ENCODE measurements around the gene MBP. TPM values are rescaled to one million over a fixed set of nuclear protein-coding genes. Genes with fewer than 3 reads are reported as not detected.

The MBP gene
- total and polyA plus RNA-seq, 8 donors, result 6.3 to 33.5 (median 20.7) TPM

DNA sequence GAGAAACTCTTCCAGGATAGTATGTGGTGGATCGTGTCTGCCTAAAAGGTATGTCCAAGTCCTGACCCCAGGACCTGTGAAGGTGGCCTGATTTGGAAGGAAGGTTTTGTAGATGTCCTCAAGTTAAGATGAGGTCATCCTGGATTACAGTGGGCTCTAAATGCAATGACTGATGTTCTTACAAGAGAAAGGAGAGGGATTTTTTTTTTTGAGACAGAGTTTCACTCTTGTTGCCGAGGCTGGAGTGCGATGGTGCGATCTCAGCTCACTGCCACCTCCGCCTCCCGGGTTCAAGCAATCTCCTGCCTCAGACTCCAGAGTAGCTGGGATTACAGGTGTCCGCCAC lies 19.9 kb downstream of the MBP start:
- no peaks in the 10 kb centered on the region for H3K27me3 ChIP-seq
- FAIRE-seq (no peak), ATAC-seq (no peak), DNase-seq (no peak)
- H3K9me3 ChIP-seq, result no peaks in the 10 kb centered on the region
- 94 to 98% methylated on average over 7 of the region's 7 CpGs for WGBS, 2 donors
- no peaks in the 10 kb centered on the region for H3K36me3 ChIP-seq
- H3K4me3 ChIP-seq, result no peak overlapping the region
- TF ChIP-seq, protein P1, sequence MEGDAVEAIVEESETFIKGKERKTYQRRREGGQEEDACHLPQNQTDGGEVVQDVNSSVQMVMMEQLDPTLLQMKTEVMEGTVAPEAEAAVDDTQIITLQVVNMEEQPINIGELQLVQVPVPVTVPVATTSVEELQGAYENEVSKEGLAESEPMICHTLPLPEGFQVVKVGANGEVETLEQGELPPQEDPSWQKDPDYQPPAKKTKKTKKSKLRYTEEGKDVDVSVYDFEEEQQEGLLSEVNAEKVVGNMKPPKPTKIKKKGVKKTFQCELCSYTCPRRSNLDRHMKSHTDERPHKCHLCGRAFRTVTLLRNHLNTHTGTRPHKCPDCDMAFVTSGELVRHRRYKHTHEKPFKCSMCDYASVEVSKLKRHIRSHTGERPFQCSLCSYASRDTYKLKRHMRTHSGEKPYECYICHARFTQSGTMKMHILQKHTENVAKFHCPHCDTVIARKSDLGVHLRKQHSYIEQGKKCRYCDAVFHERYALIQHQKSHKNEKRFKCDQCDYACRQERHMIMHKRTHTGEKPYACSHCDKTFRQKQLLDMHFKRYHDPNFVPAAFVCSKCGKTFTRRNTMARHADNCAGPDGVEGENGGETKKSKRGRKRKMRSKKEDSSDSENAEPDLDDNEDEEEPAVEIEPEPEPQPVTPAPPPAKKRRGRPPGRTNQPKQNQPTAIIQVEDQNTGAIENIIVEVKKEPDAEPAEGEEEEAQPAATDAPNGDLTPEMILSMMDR (IDR thresholded peaks at IDR 0.05), result no peak
- peaks cover 22 to 31% (median 28%) of the 10 kb centered on the region in 3 donors for H3K4me1 ChIP-seq
- H3K27ac ChIP-seq, result peak overlapping the region in 2 of 4 donors; percentile 96
- intact Hi-C loops (cut with DNase I), result no loop called here

DNA sequence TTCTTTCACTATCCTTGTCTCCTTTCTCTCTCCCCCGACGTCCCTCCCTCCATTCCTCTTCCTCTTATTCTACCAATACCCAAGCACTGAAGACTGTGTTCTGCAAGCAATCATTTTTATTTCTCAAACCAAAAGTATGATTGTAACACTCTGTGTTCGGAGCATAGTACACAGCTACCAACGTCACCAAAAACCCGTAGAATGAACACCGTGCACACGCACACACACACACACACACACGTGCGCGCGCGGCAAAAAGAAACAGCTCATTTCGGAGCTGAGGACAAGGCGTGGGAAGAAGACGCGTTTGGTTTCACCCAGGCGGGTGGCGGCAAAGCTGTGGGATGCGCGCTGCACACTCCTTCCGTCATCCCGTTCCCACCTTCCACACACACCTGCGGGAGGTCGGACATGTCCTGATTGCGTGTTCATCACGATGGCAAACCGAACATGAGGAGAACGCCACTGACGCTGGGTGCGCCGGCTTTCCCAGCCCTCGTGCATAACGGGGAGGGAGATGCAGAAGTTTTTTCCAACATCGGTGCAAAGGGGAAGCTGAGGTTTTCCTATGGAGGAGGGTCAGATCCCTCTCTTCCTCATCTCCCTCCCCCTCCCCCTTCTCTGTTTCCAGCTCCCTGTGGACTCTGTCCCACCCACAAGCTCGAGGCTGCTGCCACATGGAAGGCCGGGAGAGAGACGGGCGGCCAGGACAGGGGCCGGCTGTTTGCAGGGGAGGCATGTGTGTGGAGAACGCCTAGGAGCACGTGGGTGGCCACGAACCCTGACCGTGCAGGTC lies 20.4 kb downstream of the MBP start:
- Histone ChIP-seq H3K9me3 (no peaks in the 10 kb centered on the region), H3K36me3 (no peaks in the 10 kb centered on the region), H3K27ac (peak overlapping the region in 2 of 4 donors; percentile 96), H3K4me3 (no peak overlapping the region), H3K4me1 (peaks cover 22 to 31% (median 31%) of the 10 kb centered on the region in 3 donors), H3K27me3 (no peaks in the 10 kb centered on the region)
- DNase-seq (peak in 2 of 6 donors; percentile 41 to 60), FAIRE-seq (no peak), ATAC-seq (no peak)
- intact Hi-C loops (cut with DNase I), result no loop called here
- TF ChIP-seq, protein P1 (IDR thresholded peaks at IDR 0.05), result no peak
- WGBS, 2 donors, result 90% methylated on average over 43 of the region's 43 CpGs

DNA sequence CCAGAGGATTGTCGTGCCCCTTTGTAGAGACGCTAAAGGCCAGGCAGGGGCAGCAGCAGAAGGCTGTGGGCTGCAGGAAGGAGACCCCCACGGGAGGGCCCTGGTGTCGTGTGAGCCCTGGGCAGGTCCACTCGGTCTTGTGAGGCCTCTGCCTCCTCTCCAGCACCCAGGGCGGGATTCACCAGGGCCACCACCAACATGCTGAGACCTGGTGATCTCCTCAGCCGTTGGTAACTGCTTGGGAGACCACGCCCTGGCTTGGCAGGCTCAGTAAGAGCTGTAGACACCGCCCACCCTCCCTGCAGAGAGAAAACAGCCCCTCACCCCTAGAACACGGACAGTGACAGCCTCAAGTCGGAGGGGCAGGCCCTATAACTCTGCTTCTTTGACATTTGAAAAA lies 21.1 kb downstream of the MBP start:
- intact Hi-C loops (cut with DNase I), result no loop called here
- 82 to 83% methylated on average over 11 of the region's 11 CpGs for WGBS, 2 donors
- TF ChIP-seq, protein P1 (IDR thresholded peaks at IDR 0.05), result no peak
- Histone ChIP-seq H3K4me1 (peaks cover 22 to 37% (median 24%) of the 10 kb centered on the region in 3 donors), H3K27me3 (no peaks in the 10 kb centered on the region), H3K36me3 (no peaks in the 10 kb centered on the region), H3K27ac (peak overlapping the region in 2 of 4 donors; percentile 14 to 96), H3K9me3 (no peaks in the 10 kb centered on the region), H3K4me3 (no peak overlapping the region)
- FAIRE-seq, result no peak
- DNase-seq, result peak in 2 of 6 donors; percentile 18 to 63
- no peak for ATAC-seq

DNA sequence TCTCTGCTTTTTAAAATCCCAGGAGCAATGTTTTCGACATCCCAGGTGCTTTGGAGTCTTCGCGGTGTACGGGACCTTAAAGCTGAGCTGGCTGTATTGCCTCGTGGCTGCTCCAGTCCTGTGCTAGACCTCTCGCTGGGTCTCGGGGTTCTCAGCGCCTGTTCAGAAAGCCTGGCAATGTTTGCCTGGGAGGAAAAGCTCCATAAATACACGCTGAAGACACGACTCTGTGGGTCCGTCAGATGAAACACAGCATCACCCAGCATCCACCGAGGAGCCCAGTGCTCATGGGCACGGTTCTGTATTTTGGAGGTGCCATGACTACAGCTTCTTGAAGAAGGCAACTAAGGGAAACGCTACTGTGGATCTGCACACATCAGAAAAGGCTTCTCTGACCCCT lies 21.6 kb downstream of the MBP start:
- Histone ChIP-seq H3K4me1 (peaks cover 19 to 38% (median 22%) of the 10 kb centered on the region in 3 donors), H3K36me3 (no peaks in the 10 kb centered on the region), H3K9me3 (no peaks in the 10 kb centered on the region), H3K27ac (peak overlapping the region in 1 of 4 donors; percentile 96), H3K4me3 (no peak overlapping the region), H3K27me3 (no peaks in the 10 kb centered on the region)
- 94 to 95% methylated on average over 14 of the region's 14 CpGs for WGBS, 2 donors
- DNase-seq (no peak), ATAC-seq (no peak), FAIRE-seq (no peak)
- TF ChIP-seq, protein P1 (IDR thresholded peaks at IDR 0.05), result no peak
- intact Hi-C loops (cut with DNase I), result no loop called here

DNA sequence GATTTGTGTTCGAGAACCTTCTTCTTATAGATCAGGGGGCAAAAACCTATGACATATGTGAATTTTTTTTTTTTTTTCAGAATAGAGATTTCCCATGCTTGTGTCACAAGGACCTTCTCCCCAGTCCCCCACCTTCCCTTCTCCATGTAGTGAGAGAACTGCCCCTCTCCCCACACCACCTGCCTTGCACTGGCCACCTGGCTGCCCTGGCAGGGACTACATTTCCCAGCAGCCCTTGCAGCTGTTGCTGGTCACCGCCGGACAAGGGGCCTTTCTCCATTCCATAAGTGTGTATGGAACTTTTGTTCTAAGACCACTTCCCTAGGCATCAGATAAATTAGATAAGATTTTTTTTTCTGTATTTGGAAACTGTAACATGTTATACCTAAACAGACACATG lies 22.2 kb downstream of the MBP start:
- intact Hi-C loops (cut with DNase I), result no loop called here

More for the DNA sequence above, 22.2 kb downstream of the MBP start:
- no peak overlapping the region for H3K4me3 ChIP-seq
- no peaks in the 10 kb centered on the region for H3K36me3 ChIP-seq
- ATAC-seq (no peak), FAIRE-seq (no peak), DNase-seq (peak in 1 of 6 donors; percentile 14)
- H3K9me3 ChIP-seq, result no peaks in the 10 kb centered on the region
- 78 to 85% methylated on average over 3 of the region's 3 CpGs for WGBS, 2 donors
- TF ChIP-seq, protein P1 (IDR thresholded peaks at IDR 0.05), result no peak
- no peak overlapping the region for H3K27ac ChIP-seq
- H3K27me3 ChIP-seq, result no peaks in the 10 kb centered on the region
- H3K4me1 ChIP-seq, result peaks cover 17 to 33% (median 17%) of the 10 kb centered on the region in 3 donors
